ENCODE results near the gene MBD5.

DNA sequence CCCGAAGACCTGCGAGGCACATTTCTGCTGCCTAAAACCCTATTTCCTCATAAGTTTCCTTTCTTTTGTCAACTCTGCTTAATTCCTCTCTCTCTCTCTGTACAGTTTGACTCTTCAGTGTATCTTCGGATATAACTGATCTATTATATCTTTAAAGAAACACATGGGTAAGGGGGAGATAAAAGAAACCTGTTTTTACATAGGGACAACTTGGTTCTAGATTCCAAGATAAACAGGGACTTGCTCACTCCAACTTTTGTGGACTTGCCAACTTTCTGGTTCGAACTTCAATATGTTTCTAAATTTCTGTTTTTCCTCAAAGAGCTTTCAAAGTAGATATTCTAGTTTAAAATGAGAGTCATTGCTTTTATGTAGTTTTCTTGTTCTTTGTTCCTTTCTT, 441.0 kb downstream of the MBD5 start:
- TF ChIP-seq, protein P1, sequence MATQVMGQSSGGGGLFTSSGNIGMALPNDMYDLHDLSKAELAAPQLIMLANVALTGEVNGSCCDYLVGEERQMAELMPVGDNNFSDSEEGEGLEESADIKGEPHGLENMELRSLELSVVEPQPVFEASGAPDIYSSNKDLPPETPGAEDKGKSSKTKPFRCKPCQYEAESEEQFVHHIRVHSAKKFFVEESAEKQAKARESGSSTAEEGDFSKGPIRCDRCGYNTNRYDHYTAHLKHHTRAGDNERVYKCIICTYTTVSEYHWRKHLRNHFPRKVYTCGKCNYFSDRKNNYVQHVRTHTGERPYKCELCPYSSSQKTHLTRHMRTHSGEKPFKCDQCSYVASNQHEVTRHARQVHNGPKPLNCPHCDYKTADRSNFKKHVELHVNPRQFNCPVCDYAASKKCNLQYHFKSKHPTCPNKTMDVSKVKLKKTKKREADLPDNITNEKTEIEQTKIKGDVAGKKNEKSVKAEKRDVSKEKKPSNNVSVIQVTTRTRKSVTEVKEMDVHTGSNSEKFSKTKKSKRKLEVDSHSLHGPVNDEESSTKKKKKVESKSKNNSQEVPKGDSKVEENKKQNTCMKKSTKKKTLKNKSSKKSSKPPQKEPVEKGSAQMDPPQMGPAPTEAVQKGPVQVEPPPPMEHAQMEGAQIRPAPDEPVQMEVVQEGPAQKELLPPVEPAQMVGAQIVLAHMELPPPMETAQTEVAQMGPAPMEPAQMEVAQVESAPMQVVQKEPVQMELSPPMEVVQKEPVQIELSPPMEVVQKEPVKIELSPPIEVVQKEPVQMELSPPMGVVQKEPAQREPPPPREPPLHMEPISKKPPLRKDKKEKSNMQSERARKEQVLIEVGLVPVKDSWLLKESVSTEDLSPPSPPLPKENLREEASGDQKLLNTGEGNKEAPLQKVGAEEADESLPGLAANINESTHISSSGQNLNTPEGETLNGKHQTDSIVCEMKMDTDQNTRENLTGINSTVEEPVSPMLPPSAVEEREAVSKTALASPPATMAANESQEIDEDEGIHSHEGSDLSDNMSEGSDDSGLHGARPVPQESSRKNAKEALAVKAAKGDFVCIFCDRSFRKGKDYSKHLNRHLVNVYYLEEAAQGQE (IDR thresholded peaks at IDR 0.05; ENCODE audit: low read depth, low read length), result no peak
- TF ChIP-seq, protein P2, sequence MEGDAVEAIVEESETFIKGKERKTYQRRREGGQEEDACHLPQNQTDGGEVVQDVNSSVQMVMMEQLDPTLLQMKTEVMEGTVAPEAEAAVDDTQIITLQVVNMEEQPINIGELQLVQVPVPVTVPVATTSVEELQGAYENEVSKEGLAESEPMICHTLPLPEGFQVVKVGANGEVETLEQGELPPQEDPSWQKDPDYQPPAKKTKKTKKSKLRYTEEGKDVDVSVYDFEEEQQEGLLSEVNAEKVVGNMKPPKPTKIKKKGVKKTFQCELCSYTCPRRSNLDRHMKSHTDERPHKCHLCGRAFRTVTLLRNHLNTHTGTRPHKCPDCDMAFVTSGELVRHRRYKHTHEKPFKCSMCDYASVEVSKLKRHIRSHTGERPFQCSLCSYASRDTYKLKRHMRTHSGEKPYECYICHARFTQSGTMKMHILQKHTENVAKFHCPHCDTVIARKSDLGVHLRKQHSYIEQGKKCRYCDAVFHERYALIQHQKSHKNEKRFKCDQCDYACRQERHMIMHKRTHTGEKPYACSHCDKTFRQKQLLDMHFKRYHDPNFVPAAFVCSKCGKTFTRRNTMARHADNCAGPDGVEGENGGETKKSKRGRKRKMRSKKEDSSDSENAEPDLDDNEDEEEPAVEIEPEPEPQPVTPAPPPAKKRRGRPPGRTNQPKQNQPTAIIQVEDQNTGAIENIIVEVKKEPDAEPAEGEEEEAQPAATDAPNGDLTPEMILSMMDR (IDR thresholded peaks at IDR 0.05), result no peak
- TF ChIP-seq, protein P3, sequence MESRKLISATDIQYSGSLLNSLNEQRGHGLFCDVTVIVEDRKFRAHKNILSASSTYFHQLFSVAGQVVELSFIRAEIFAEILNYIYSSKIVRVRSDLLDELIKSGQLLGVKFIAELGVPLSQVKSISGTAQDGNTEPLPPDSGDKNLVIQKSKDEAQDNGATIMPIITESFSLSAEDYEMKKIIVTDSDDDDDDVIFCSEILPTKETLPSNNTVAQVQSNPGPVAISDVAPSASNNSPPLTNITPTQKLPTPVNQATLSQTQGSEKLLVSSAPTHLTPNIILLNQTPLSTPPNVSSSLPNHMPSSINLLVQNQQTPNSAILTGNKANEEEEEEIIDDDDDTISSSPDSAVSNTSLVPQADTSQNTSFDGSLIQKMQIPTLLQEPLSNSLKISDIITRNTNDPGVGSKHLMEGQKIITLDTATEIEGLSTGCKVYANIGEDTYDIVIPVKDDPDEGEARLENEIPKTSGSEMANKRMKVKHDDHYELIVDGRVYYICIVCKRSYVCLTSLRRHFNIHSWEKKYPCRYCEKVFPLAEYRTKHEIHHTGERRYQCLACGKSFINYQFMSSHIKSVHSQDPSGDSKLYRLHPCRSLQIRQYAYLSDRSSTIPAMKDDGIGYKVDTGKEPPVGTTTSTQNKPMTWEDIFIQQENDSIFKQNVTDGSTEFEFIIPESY (IDR thresholded peaks at IDR 0.05; ENCODE audit: borderline replicate concordance, low read depth), result no peak
- TF ChIP-seq NRF1 (IDR thresholded peaks at IDR 0.05; ENCODE audit: low read depth, low read length) (no peak), TAF1 (IDR thresholded peaks at IDR 0.05; ENCODE audit: borderline replicate concordance, low read depth, low read length) (no peak), RAD21 (IDR thresholded peaks at IDR 0.05; ENCODE audit: low read length) (no peak), FOXJ3 (CRISPR knock-in tag; IDR thresholded peaks at IDR 0.05) (no peak)

All from SK-N-SH (cell line).